ENCODE results near the gene MARK3. TPM values are rescaled to one million over a fixed set of nuclear protein-coding genes. Genes with fewer than 3 reads are reported as not detected.

The MARK3 gene
- total RNA-seq, 1 experiment from 2014 or later, result 61.9 TPM

GRCh38 chr14:103535081-103535890 lies 150.1 kb downstream of the MARK3 start:
- no peak for DNase-seq (ENCODE audit: low read depth)

GRCh38 chr14:103535891-103536565 lies 150.8 kb downstream of the MARK3 start:
- no peak for DNase-seq (ENCODE audit: low read depth)

GRCh38 chr14:103536693-103537092 lies 151.5 kb downstream of the MARK3 start:
- no peak for DNase-seq (ENCODE audit: low read depth)

GRCh38 chr14:103537175-103537990 lies 152.2 kb downstream of the MARK3 start:
- DNase-seq (ENCODE audit: low read depth), result no peak

- no peak for DNase-seq (ENCODE audit: low read depth)
These were observed 153.3 kb downstream of the MARK3 start for GRCh38 chr14:103538291-103539055.

GRCh38 chr14:103539056-103539825 lies 154.0 kb downstream of the MARK3 start:
- no peak for DNase-seq (ENCODE audit: low read depth)

GRCh38 chr14:103540821-103541708 lies 155.8 kb downstream of the MARK3 start:
- DNase-seq (ENCODE audit: low read depth), result no peak

GRCh38 chr14:103541709-103542604 lies 156.7 kb downstream of the MARK3 start:
- DNase-seq (ENCODE audit: low read depth), result no peak

- DNase-seq (ENCODE audit: low read depth), result peak; percentile 57
These were observed 157.4 kb downstream of the MARK3 start for GRCh38 chr14:103542605-103543088.

- DNase-seq (ENCODE audit: low read depth), result no peak
These were observed 157.9 kb downstream of the MARK3 start for GRCh38 chr14:103543140-103543539.

GRCh38 chr14:103543721-103544387 lies 158.6 kb downstream of the MARK3 start:
- DNase-seq (ENCODE audit: low read depth), result no peak

GRCh38 chr14:103544388-103545218 lies 159.4 kb downstream of the MARK3 start:
- DNase-seq (ENCODE audit: low read depth), result no peak

GRCh38 chr14:103545219-103545914 lies 160.2 kb downstream of the MARK3 start:
- no peak for DNase-seq (ENCODE audit: low read depth)

GRCh38 chr14:103545915-103546651 lies 160.9 kb downstream of the MARK3 start:
- DNase-seq (ENCODE audit: low read depth), result no peak

GRCh38 chr14:103546652-103547454 lies 161.6 kb downstream of the MARK3 start:
- peak; percentile 21 for DNase-seq (ENCODE audit: low read depth)
